Lower leg skin (tissue), 3 donors: Measurements from ENCODE around the gene PXK.

ENCODE experiments used
- POLR2A ChIP-seq, 2 donors: fragments of 450-650 bp; IDR thresholded peaks; one replicate each; pipeline ENCODE4 v1.6.1; 2016 to 2017; ENCODE audit warnings: antibody characterized with exemption in 2 of 2, mild to moderate bottlenecking in 1 of 2, moderate library complexity in 1 of 2
- TF ChIP-seq, protein P1 (sequence below), 3 donors: fragments of 450-650 bp; IDR thresholded peaks; one replicate each; pipeline ENCODE4 v1.5.1; 2016; ENCODE audit warnings: antibody characterized with exemption in 3 of 3, mild to moderate bottlenecking in 3 of 3, moderate library complexity in 2 of 3

GRCh38 chr3:58403513-58404109 is 70.9 kb downstream of the PXK start:
- TF ChIP-seq POLR2A (IDR thresholded peaks at IDR 0.05) = no peak
- TF ChIP-seq, protein P1, sequence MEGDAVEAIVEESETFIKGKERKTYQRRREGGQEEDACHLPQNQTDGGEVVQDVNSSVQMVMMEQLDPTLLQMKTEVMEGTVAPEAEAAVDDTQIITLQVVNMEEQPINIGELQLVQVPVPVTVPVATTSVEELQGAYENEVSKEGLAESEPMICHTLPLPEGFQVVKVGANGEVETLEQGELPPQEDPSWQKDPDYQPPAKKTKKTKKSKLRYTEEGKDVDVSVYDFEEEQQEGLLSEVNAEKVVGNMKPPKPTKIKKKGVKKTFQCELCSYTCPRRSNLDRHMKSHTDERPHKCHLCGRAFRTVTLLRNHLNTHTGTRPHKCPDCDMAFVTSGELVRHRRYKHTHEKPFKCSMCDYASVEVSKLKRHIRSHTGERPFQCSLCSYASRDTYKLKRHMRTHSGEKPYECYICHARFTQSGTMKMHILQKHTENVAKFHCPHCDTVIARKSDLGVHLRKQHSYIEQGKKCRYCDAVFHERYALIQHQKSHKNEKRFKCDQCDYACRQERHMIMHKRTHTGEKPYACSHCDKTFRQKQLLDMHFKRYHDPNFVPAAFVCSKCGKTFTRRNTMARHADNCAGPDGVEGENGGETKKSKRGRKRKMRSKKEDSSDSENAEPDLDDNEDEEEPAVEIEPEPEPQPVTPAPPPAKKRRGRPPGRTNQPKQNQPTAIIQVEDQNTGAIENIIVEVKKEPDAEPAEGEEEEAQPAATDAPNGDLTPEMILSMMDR (IDR thresholded peaks at IDR 0.05) = no peak
